ENCODE results near the gene SLCO2B1.

SLCO2B1 gene

GRCh38 chr11:75142714-75143419 lies 8.0 kb upstream of the SLCO2B1 start:
- Histone ChIP-seq H3K27me3 (ENCODE audit: insufficient read depth, poor library complexity, severe bottlenecking) (peaks cover 6% of the 10 kb centered on the region), H3K4me3 (replicated peaks; ENCODE audit: insufficient read depth, low read length) (no peak overlapping the region), H3K27ac (replicated peaks) (no peak overlapping the region)
- TF ChIP-seq REST (IDR thresholded peaks at IDR 0.05; ENCODE audit: insufficient replicate concordance, low read depth) (no peak), GABPA (IDR thresholded peaks at IDR 0.05; ENCODE audit: low read depth) (peak; percentile 64), CTCF (IDR thresholded peaks at IDR 0.05; ENCODE audit: insufficient read depth, low read length) (no peak), POLR2AphosphoS5 (IDR thresholded peaks at IDR 0.05; ENCODE audit: low read depth) (0 out of 2 replicates have a peak, but pooled peaks have one; percentile 20), SPI1 (IDR thresholded peaks at IDR 0.05; ENCODE audit: borderline replicate concordance, low read depth) (peak; percentile 93)
- peak; percentile 89 to 91 for DNase-seq (ENCODE audit: low read depth in 1 of 2, low spot score in 1 of 2)

GRCh38 chr11:75143420-75143731 lies 7.5 kb upstream of the SLCO2B1 start:
- TF ChIP-seq POLR2AphosphoS5 (IDR thresholded peaks at IDR 0.05; ENCODE audit: low read depth) = no peak
- TF ChIP-seq REST (IDR thresholded peaks at IDR 0.05; ENCODE audit: insufficient replicate concordance, low read depth) = no peak
- TF ChIP-seq SPI1 (IDR thresholded peaks at IDR 0.05; ENCODE audit: borderline replicate concordance, low read depth) = no peak
- TF ChIP-seq GABPA (IDR thresholded peaks at IDR 0.05; ENCODE audit: low read depth) = no peak
- TF ChIP-seq CTCF (IDR thresholded peaks at IDR 0.05; ENCODE audit: insufficient read depth, low read length) = no peak
- Histone ChIP-seq H3K27me3 (ENCODE audit: insufficient read depth, poor library complexity, severe bottlenecking) (peaks cover 4% of the 10 kb centered on the region), H3K27ac (replicated peaks) (no peak overlapping the region), H3K4me3 (replicated peaks; ENCODE audit: insufficient read depth, low read length) (no peak overlapping the region)
- DNase-seq (ENCODE audit: low read depth in 1 of 2, low spot score in 1 of 2) = no peak

- TF ChIP-seq POLR2AphosphoS5 (IDR thresholded peaks at IDR 0.05; ENCODE audit: low read depth) = no peak
- TF ChIP-seq CTCF (IDR thresholded peaks at IDR 0.05; ENCODE audit: insufficient read depth, low read length) = no peak
- TF ChIP-seq REST (IDR thresholded peaks at IDR 0.05; ENCODE audit: insufficient replicate concordance, low read depth) = no peak
- no peak for TF ChIP-seq SPI1 (IDR thresholded peaks at IDR 0.05; ENCODE audit: borderline replicate concordance, low read depth)
- TF ChIP-seq GABPA (IDR thresholded peaks at IDR 0.05; ENCODE audit: low read depth) = no peak
These were observed 6.2 kb upstream of the SLCO2B1 start for GRCh38 chr11:75144716-75145014.

More at GRCh38 chr11:75144716-75145014, 6.2 kb upstream of the SLCO2B1 start:
- no peak for DNase-seq (ENCODE audit: low read depth in 1 of 2, low spot score in 1 of 2)
- no peak overlapping the region for H3K27ac ChIP-seq (replicated peaks)
- no peak overlapping the region for H3K4me3 ChIP-seq (replicated peaks; ENCODE audit: insufficient read depth, low read length)
- peaks cover 4% of the 10 kb centered on the region for H3K27me3 ChIP-seq (ENCODE audit: insufficient read depth, poor library complexity, severe bottlenecking)

Measured in HL-60 (cell line).